IPS-18a (cell line): Measurements from ENCODE around the gene RYR2.

ENCODE experiments used
- H3K27ac ChIP-seq: one replicate; pipeline ENCODE4 v1.5.1; 2013; ENCODE audit warnings: low read length
- H3K27me3 ChIP-seq: one replicate; pipeline ENCODE4 v1.6.1; 2013; ENCODE audit warnings: mild to moderate bottlenecking, low read length; ENCODE audit not compliant: control insufficient read depth, insufficient read depth
- H3K36me3 ChIP-seq: one replicate; pipeline ENCODE4 v1.6.1; 2013; ENCODE audit warnings: low read depth, low read length; ENCODE audit not compliant: control insufficient read depth
- H3K4me1 ChIP-seq: one replicate; pipeline ENCODE4 v1.6.1; 2013; ENCODE audit warnings: low read depth, low read length; ENCODE audit not compliant: control insufficient read depth
- H3K4me3 ChIP-seq: one replicate; pipeline ENCODE4 v1.5.1; 2013; ENCODE audit warnings: low read length
- H3K9ac ChIP-seq: one replicate; pipeline ENCODE4 v1.6.1; 2013; ENCODE audit warnings: mild to moderate bottlenecking, low read length, moderate library complexity
- H3K9me3 ChIP-seq: one replicate; pipeline ENCODE4 v1.6.1; 2013; ENCODE audit warnings: low read depth, low read length; ENCODE audit not compliant: control insufficient read depth

The RYR2 gene

GRCh38 chr1:237640966-237641365 lies 599.0 kb downstream of the RYR2 start:
- Histone ChIP-seq H3K9me3 (no peaks in the 10 kb centered on the region), H3K36me3 (no peaks in the 10 kb centered on the region), H3K4me3 (no peak overlapping the region), H3K27ac (no peak overlapping the region), H3K27me3 (no peaks in the 10 kb centered on the region), H3K9ac (no peak overlapping the region), H3K4me1 (no peaks in the 10 kb centered on the region)

GRCh38 chr1:237650809-237651208 lies 608.8 kb downstream of the RYR2 start:
- Histone ChIP-seq H3K9me3 (no peaks in the 10 kb centered on the region), H3K4me3 (no peak overlapping the region), H3K36me3 (no peaks in the 10 kb centered on the region), H3K4me1 (no peaks in the 10 kb centered on the region), H3K27me3 (no peaks in the 10 kb centered on the region), H3K9ac (no peak overlapping the region), H3K27ac (no peak overlapping the region)

GRCh38 chr1:237655778-237656177 lies 613.8 kb downstream of the RYR2 start:
- no peak overlapping the region for H3K4me3 ChIP-seq
- no peaks in the 10 kb centered on the region for H3K9me3 ChIP-seq
- no peaks in the 10 kb centered on the region for H3K27me3 ChIP-seq
- peaks cover 6% of the 10 kb centered on the region for H3K4me1 ChIP-seq
- no peak overlapping the region for H3K27ac ChIP-seq
- no peaks in the 10 kb centered on the region for H3K36me3 ChIP-seq
- H3K9ac ChIP-seq, result no peak overlapping the region

- Histone ChIP-seq H3K9ac (no peak overlapping the region), H3K27me3 (no peaks in the 10 kb centered on the region), H3K4me3 (no peak overlapping the region), H3K27ac (no peak overlapping the region), H3K36me3 (no peaks in the 10 kb centered on the region), H3K4me1 (no peaks in the 10 kb centered on the region), H3K9me3 (no peaks in the 10 kb centered on the region)
Observed at GRCh38 chr1:237664348-237664747, 622.4 kb downstream of the RYR2 start.

GRCh38 chr1:237670302-237670701 lies 628.3 kb downstream of the RYR2 start:
- Histone ChIP-seq H3K9me3 (no peaks in the 10 kb centered on the region), H3K4me1 (no peaks in the 10 kb centered on the region), H3K27me3 (no peaks in the 10 kb centered on the region), H3K36me3 (no peaks in the 10 kb centered on the region), H3K4me3 (no peak overlapping the region), H3K27ac (no peak overlapping the region), H3K9ac (no peak overlapping the region)

GRCh38 chr1:237671262-237671661 lies 629.3 kb downstream of the RYR2 start:
- H3K27ac ChIP-seq, result no peak overlapping the region
- no peak overlapping the region for H3K9ac ChIP-seq
- H3K4me3 ChIP-seq, result no peak overlapping the region
- H3K27me3 ChIP-seq, result no peaks in the 10 kb centered on the region
- no peaks in the 10 kb centered on the region for H3K36me3 ChIP-seq
- no peaks in the 10 kb centered on the region for H3K9me3 ChIP-seq
- H3K4me1 ChIP-seq, result no peaks in the 10 kb centered on the region

GRCh38 chr1:237671935-237672334 lies 630.0 kb downstream of the RYR2 start:
- Histone ChIP-seq H3K36me3 (no peaks in the 10 kb centered on the region), H3K4me3 (no peak overlapping the region), H3K9ac (no peak overlapping the region), H3K4me1 (no peaks in the 10 kb centered on the region), H3K27ac (no peak overlapping the region), H3K9me3 (no peaks in the 10 kb centered on the region), H3K27me3 (no peaks in the 10 kb centered on the region)

- Histone ChIP-seq H3K9me3 (no peaks in the 10 kb centered on the region), H3K27ac (no peak overlapping the region), H3K9ac (no peak overlapping the region), H3K4me3 (no peak overlapping the region), H3K36me3 (no peaks in the 10 kb centered on the region), H3K27me3 (no peaks in the 10 kb centered on the region), H3K4me1 (no peaks in the 10 kb centered on the region)
Observed at GRCh38 chr1:237672748-237673147, 630.8 kb downstream of the RYR2 start.

GRCh38 chr1:237673631-237674030 lies 631.6 kb downstream of the RYR2 start:
- Histone ChIP-seq H3K27me3 (no peaks in the 10 kb centered on the region), H3K36me3 (no peaks in the 10 kb centered on the region), H3K9ac (no peak overlapping the region), H3K4me3 (no peak overlapping the region), H3K9me3 (no peaks in the 10 kb centered on the region), H3K27ac (no peak overlapping the region), H3K4me1 (no peaks in the 10 kb centered on the region)

GRCh38 chr1:237677979-237678378 lies 636.0 kb downstream of the RYR2 start:
- Histone ChIP-seq H3K4me1 (peaks cover under 1% of the 10 kb centered on the region), H3K27me3 (no peaks in the 10 kb centered on the region), H3K9me3 (no peaks in the 10 kb centered on the region), H3K4me3 (no peak overlapping the region), H3K36me3 (no peaks in the 10 kb centered on the region), H3K27ac (no peak overlapping the region), H3K9ac (no peak overlapping the region)

- Histone ChIP-seq H3K4me1 (peaks cover 5% of the 10 kb centered on the region), H3K4me3 (no peak overlapping the region), H3K36me3 (no peaks in the 10 kb centered on the region), H3K27me3 (no peaks in the 10 kb centered on the region), H3K9me3 (no peaks in the 10 kb centered on the region), H3K9ac (no peak overlapping the region), H3K27ac (no peak overlapping the region)
Observed at GRCh38 chr1:237679687-237680086, 637.7 kb downstream of the RYR2 start.

- Histone ChIP-seq H3K36me3 (no peaks in the 10 kb centered on the region), H3K9me3 (no peaks in the 10 kb centered on the region), H3K4me1 (peaks cover 5% of the 10 kb centered on the region), H3K9ac (no peak overlapping the region), H3K27me3 (no peaks in the 10 kb centered on the region), H3K27ac (no peak overlapping the region), H3K4me3 (no peak overlapping the region)
Observed at GRCh38 chr1:237681210-237681609, 639.2 kb downstream of the RYR2 start.
